Body of pancreas (tissue), 4 donors: ENCODE measurements around the gene RAD51B. TPM values are rescaled to one million over a fixed set of nuclear protein-coding genes. Genes with fewer than 3 reads are reported as not detected.

ENCODE experiments used
- ATAC-seq: fragments of 150-250 bp; one replicate; pipeline ENCODE4 v1.9.1; 2016
- DNase-seq, 4 donors: peaks; one replicate each; pipeline ENCODE4 v3.0.0-alpha.2; 2019
- H3K27ac ChIP-seq, 4 donors: fragments of 200-600 bp; sonication (generic); 1 replicate in 3 of 4; 2 replicates in 1 of 4; pipeline versions ENCODE4 v1.5.1 to v1.6.1; 2016 to 2019; ENCODE audit warnings: mild to moderate bottlenecking in 1 of 4, mixed read lengths in 1 of 4, moderate library complexity in 1 of 4
- H3K27me3 ChIP-seq, 2 donors: fragments of 200-600 bp; sonication (generic); one replicate each; pipeline ENCODE4 v1.6.0; 2016; ENCODE audit warnings: mild to moderate bottlenecking in 1 of 2
- H3K36me3 ChIP-seq, 2 donors: fragments of 200-600 bp; sonication (generic); replicated peaks in 1 of 2; 2 replicates each; pipeline ENCODE4 v1.5.1; 2016; ENCODE audit warnings: low read depth in 2 of 2; ENCODE audit not compliant: insufficient read depth in 1 of 2
- H3K4me1 ChIP-seq: fragments of 200-600 bp; sonication (generic); one replicate; pipeline ENCODE4 v1.6.0; 2016
- H3K4me3 ChIP-seq, 2 donors: fragments of 200-600 bp; sonication (generic); 1 replicate in 1 of 2; 2 replicates in 1 of 2; pipeline ENCODE4 v1.5.1; 2016 to 2019
- H3K9me3 ChIP-seq, 3 donors: fragments of 200-600 bp; sonication (generic); 1 replicate in 2 of 3; 2 replicates in 1 of 3; pipeline ENCODE4 v1.5.1; 2016
- POLR2A ChIP-seq, 3 donors: fragments of 450-650 bp; IDR thresholded peaks; one replicate each; pipeline ENCODE4 v1.6.1; 2016; ENCODE audit warnings: antibody characterized with exemption in 3 of 3, mild to moderate bottlenecking in 2 of 3
- WGBS, 2 donors: methylation state at CpG; one replicate each; pipeline ENCODE4 v1.1.5; 2017; 5-methylcytosine and 5-hydroxymethylcytosine counted together
- intact Hi-C: fragments of 100-400 bp; cut with DNase I; formaldehyde crosslinking; loops from one replicate; pipeline ENCODE4 v1.15.1; 2023
- total RNA-seq, 2 donors: library from RNA; depleted of rRNA; stranded (reverse); fragments of >200 nt; gene quantifications; one replicate each; pipeline ENCODE4 v1.1.0, GENCODE V29; 2016
- TF ChIP-seq, protein P1 (sequence below), 7 experiments: fragments of 450-650 bp in 4 of 7; fragments of 200-600 bp in 3 of 7; sonication (generic) in 3 of 7; IDR thresholded peaks; one replicate each; pipeline ENCODE4 v1.5.1; 2016 to 2019; ENCODE audit warnings: antibody characterized with exemption in 7 of 7

Gene RAD51B
- total RNA-seq, 2 donors from 2014 or later, result 12.2 to 29.6 TPM

- ATAC-seq, result no peak
- TF ChIP-seq POLR2A (IDR thresholded peaks at IDR 0.05), result no peak
- TF ChIP-seq, protein P1, sequence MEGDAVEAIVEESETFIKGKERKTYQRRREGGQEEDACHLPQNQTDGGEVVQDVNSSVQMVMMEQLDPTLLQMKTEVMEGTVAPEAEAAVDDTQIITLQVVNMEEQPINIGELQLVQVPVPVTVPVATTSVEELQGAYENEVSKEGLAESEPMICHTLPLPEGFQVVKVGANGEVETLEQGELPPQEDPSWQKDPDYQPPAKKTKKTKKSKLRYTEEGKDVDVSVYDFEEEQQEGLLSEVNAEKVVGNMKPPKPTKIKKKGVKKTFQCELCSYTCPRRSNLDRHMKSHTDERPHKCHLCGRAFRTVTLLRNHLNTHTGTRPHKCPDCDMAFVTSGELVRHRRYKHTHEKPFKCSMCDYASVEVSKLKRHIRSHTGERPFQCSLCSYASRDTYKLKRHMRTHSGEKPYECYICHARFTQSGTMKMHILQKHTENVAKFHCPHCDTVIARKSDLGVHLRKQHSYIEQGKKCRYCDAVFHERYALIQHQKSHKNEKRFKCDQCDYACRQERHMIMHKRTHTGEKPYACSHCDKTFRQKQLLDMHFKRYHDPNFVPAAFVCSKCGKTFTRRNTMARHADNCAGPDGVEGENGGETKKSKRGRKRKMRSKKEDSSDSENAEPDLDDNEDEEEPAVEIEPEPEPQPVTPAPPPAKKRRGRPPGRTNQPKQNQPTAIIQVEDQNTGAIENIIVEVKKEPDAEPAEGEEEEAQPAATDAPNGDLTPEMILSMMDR (IDR thresholded peaks at IDR 0.05), result no peak
- Histone ChIP-seq H3K4me1 (peaks cover 18% of the 10 kb centered on the region), H3K27me3 (no peaks in the 10 kb centered on the region), H3K4me3 (no peak overlapping the region), H3K36me3 (no peaks in the 10 kb centered on the region), H3K27ac (no peak overlapping the region), H3K9me3 (no peaks in the 10 kb centered on the region)
- 91 to 92% methylated on average over 14 to 15 of the region's 15 CpGs for whole genome bisulfite sequencing, 2 donors
- DNase-seq, result no peak
- intact Hi-C loops, result no loop called here
These were observed 893.3 kb downstream of the RAD51B start for GRCh38 chr14:68712703-68713370.

DNA sequence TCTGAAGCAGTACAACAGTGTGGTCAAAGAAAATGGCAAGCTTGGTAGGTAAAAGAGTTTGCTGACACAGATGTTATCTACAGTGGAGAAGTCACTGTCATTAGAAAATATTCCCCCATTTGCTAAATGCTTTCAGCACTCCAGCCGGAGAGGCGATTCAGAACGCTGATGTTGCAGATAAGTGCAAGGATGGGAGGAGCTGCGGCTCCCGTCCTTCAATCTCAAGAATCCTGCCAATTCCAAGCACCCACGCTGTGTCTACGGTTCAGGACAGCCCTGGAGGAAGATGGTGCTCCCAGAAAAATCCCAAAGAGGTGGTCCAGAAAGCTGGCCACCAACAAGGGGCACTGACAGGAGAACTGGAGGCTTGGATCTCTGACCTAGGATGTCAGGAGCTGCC is 894.2 kb downstream of the RAD51B start:
- TF ChIP-seq, protein P1 (IDR thresholded peaks at IDR 0.05), result no peak
- TF ChIP-seq POLR2A (IDR thresholded peaks at IDR 0.05), result no peak
- no peaks in the 10 kb centered on the region for H3K9me3 ChIP-seq
- ATAC-seq (no peak), DNase-seq (no peak)
- peaks cover 11% of the 10 kb centered on the region for H3K4me1 ChIP-seq
- H3K27me3 ChIP-seq, result no peaks in the 10 kb centered on the region
- no peaks in the 10 kb centered on the region for H3K36me3 ChIP-seq
- intact Hi-C loops, result no loop called here
- no peak overlapping the region for H3K4me3 ChIP-seq
- H3K27ac ChIP-seq, result no peak overlapping the region
- 82 to 84% methylated on average over 7 of the region's 7 CpGs for WGBS, 2 donors

DNA sequence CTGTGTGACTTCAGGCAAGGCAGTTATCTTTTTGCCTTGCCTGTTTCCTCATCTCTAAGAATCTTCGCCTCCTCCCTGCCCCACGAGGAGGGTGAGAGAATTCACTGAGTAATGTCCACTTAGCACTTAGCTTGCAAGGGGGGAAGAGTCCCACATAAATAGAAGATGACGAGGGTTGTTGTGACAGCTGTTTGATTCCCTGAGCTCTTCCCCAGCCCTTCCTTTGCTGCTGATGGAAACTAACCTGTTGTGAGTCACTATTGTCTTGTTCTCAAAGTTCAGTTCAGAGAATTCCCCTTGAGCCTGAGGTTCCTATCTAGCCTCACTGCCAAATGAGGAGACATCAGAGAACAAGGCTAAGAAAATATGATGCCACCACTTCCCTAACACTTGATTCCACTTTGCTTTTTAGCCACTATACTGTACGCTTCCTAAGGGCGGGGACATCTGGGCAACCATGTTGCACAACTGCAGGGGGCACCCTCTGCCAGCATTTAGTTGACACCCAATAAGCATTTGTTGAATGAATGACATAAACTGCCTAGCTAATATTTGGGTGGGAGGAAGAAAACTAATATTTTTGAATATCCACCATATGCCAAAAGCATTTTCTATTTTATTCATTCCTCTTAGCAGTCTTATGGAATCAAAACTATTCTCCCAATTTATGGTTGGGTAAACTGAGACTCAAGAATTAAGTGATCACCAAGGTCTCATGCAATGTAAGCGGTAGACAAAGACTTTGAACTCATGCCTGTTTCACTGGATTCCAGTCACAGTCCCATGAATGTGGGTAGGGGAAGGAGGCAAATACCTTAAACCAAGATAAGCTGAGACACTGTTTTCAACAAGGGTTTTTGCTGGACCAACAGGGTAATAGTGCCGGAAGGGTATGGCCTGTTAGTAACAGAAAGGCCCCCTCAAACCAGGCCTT is 895.7 kb downstream of the RAD51B start:
- ATAC-seq (no peak), DNase-seq (no peak)
- intact Hi-C loops, result no loop called here
- no peaks in the 10 kb centered on the region for H3K9me3 ChIP-seq
- no peaks in the 10 kb centered on the region for H3K36me3 ChIP-seq
- H3K4me3 ChIP-seq, result no peak overlapping the region
- H3K27me3 ChIP-seq, result no peaks in the 10 kb centered on the region
- TF ChIP-seq, protein P1 (IDR thresholded peaks at IDR 0.05), result no peak
- TF ChIP-seq POLR2A (IDR thresholded peaks at IDR 0.05), result no peak
- H3K27ac ChIP-seq, result no peak overlapping the region
- H3K4me1 ChIP-seq, result no peaks in the 10 kb centered on the region
- WGBS, 2 donors, result 88 to 90% methylated on average over 7 of the region's 7 CpGs

- ATAC-seq (peak; percentile 71), DNase-seq (peak; percentile 49 to 70 (median 54))
- H3K27me3 ChIP-seq, result no peaks in the 10 kb centered on the region
- intact Hi-C loops, result no loop called here
- H3K4me1 ChIP-seq, result no peaks in the 10 kb centered on the region
- no peaks in the 10 kb centered on the region for H3K9me3 ChIP-seq
- no peak overlapping the region for H3K27ac ChIP-seq
- WGBS, 2 donors, result 65 to 69% methylated on average over 3 to 4 of the region's 4 CpGs
- no peak overlapping the region for H3K4me3 ChIP-seq
- TF ChIP-seq POLR2A (IDR thresholded peaks at IDR 0.05), result no peak
- TF ChIP-seq, protein P1 (IDR thresholded peaks at IDR 0.05), result peak in 5 of 7 experiments; percentile 11 to 60 (median 47)
- H3K36me3 ChIP-seq, result no peaks in the 10 kb centered on the region
These were observed 897.1 kb downstream of the RAD51B start for GRCh38 chr14:68716698-68717097.
